ENCODE results near the gene KCNAB1. TPM values are rescaled to one million over a fixed set of nuclear protein-coding genes. Genes with fewer than 3 reads are reported as not detected.
A peak's percentile ranks its signal among the peaks of the same experiment; 100 is the strongest.

KCNAB1 gene
- total RNA-seq, 3 donors from 2014 or later = 0.65 to 13.5 (median 1.2) TPM

- Histone ChIP-seq H3K9me3 (no peaks in the 10 kb centered on the region), H3K4me3 (no peak overlapping the region), H3K4me1 (ENCODE audit: low read depth) (no peaks in the 10 kb centered on the region), H3K36me3 (ENCODE audit: low read depth) (no peaks in the 10 kb centered on the region)
- peak in 1 of 3 donors; percentile 26 for DNase-seq
- ATAC-seq = peak; percentile 85
- no peak for TF ChIP-seq CTCF (IDR thresholded peaks at IDR 0.05)
- intact Hi-C loops (cut with DNase I, micrococcal nuclease) = no loop called here
These were observed 363.8 kb downstream of the KCNAB1 start for GRCh38 chr3:156483961-156484787.

GRCh38 chr3:156488767-156489166 is 368.4 kb downstream of the KCNAB1 start:
- intact Hi-C loops (cut with DNase I, micrococcal nuclease) = no loop called here
- TF ChIP-seq CTCF (IDR thresholded peaks at IDR 0.05) = no peak

GRCh38 chr3:156489462-156489911 is 369.1 kb downstream of the KCNAB1 start:
- no peak for TF ChIP-seq CTCF (IDR thresholded peaks at IDR 0.05)
- Histone ChIP-seq H3K9me3 (no peaks in the 10 kb centered on the region), H3K36me3 (ENCODE audit: low read depth) (no peaks in the 10 kb centered on the region), H3K4me3 (no peak overlapping the region), H3K4me1 (ENCODE audit: low read depth) (no peaks in the 10 kb centered on the region)
- ATAC-seq (no peak), DNase-seq (no peak)
- intact Hi-C loops (cut with DNase I, micrococcal nuclease) = no loop called here

More at GRCh38 chr3:156488767-156489166, 368.4 kb downstream of the KCNAB1 start:
- Histone ChIP-seq H3K9me3 (no peaks in the 10 kb centered on the region), H3K36me3 (ENCODE audit: low read depth) (no peaks in the 10 kb centered on the region), H3K4me3 (no peak overlapping the region), H3K4me1 (ENCODE audit: low read depth) (no peaks in the 10 kb centered on the region)
- no peak for DNase-seq
- no peak for ATAC-seq

GRCh38 chr3:156491192-156491591 is 370.8 kb downstream of the KCNAB1 start:
- H3K9me3 ChIP-seq = no peaks in the 10 kb centered on the region
- DNase-seq = no peak
- no peak for ATAC-seq
- intact Hi-C loops (cut with DNase I, micrococcal nuclease) = no loop called here
- H3K4me3 ChIP-seq = no peak overlapping the region
- no peak for TF ChIP-seq CTCF (IDR thresholded peaks at IDR 0.05)
- no peaks in the 10 kb centered on the region for H3K36me3 ChIP-seq (ENCODE audit: low read depth)
- no peaks in the 10 kb centered on the region for H3K4me1 ChIP-seq (ENCODE audit: low read depth)

GRCh38 chr3:156492801-156493261 is 372.5 kb downstream of the KCNAB1 start:
- ATAC-seq (no peak), DNase-seq (no peak)
- intact Hi-C loops (cut with DNase I, micrococcal nuclease) = no loop called here
- no peaks in the 10 kb centered on the region for H3K36me3 ChIP-seq (ENCODE audit: low read depth)
- TF ChIP-seq CTCF (IDR thresholded peaks at IDR 0.05) = no peak
- H3K9me3 ChIP-seq = no peaks in the 10 kb centered on the region
- H3K4me3 ChIP-seq = no peak overlapping the region
- H3K4me1 ChIP-seq (ENCODE audit: low read depth) = no peaks in the 10 kb centered on the region

All from mucosa of descending colon (tissue), 3 donors.